ENCODE measurements around the gene KNTC1.
"Not testable (repeated sequence)": the region's sequence is repeated elsewhere in the genome, so short reads cannot be mapped to it uniquely, and the experiment has no call there.

Gene KNTC1

GRCh38 chr12:122569288-122569687 is 42.2 kb downstream of the KNTC1 start:
- DNase-seq (ENCODE audit: low read depth), result no peak
- no peak overlapping the region for H3K4me3 ChIP-seq (ENCODE audit: low read length)
- TF ChIP-seq CTCF (conservative IDR thresholded peaks at IDR 0.05; ENCODE audit: low read length), result no peak

- DNase-seq (ENCODE audit: low read depth), result peak; percentile 3
- H3K4me3 ChIP-seq (ENCODE audit: low read length), result not testable (repeated sequence)
These were observed 43.0 kb downstream of the KNTC1 start for GRCh38 chr12:122570006-122570405.

- TF ChIP-seq CTCF (conservative IDR thresholded peaks at IDR 0.05; ENCODE audit: low read length), result no peak
- no peak overlapping the region for H3K4me3 ChIP-seq (ENCODE audit: low read length)
- DNase-seq (ENCODE audit: low read depth), result no peak
These were observed 44.8 kb downstream of the KNTC1 start for GRCh38 chr12:122571821-122572220.

- H3K4me3 ChIP-seq (ENCODE audit: low read length); DNase-seq (ENCODE audit: low read depth): not testable (repeated sequence)
These were observed 56.2 kb downstream of the KNTC1 start for GRCh38 chr12:122583294-122583693.

- no peak for DNase-seq (ENCODE audit: low read depth)
- H3K4me3 ChIP-seq (ENCODE audit: low read length), result no peak overlapping the region
- TF ChIP-seq CTCF (conservative IDR thresholded peaks at IDR 0.05; ENCODE audit: low read length), result no peak
These were observed 57.3 kb downstream of the KNTC1 start for GRCh38 chr12:122584177-122584863.

GRCh38 chr12:122590990-122591389 is 63.9 kb downstream of the KNTC1 start:
- no peak for TF ChIP-seq CTCF (conservative IDR thresholded peaks at IDR 0.05; ENCODE audit: low read length)
- no peak for DNase-seq (ENCODE audit: low read depth)
- no peak overlapping the region for H3K4me3 ChIP-seq (ENCODE audit: low read length)

GRCh38 chr12:122591966-122592365 is 64.9 kb downstream of the KNTC1 start:
- DNase-seq (ENCODE audit: low read depth); H3K4me3 ChIP-seq (ENCODE audit: low read length): not testable (repeated sequence)

GRCh38 chr12:122592543-122592942 is 65.5 kb downstream of the KNTC1 start:
- not testable (repeated sequence) for DNase-seq (ENCODE audit: low read depth); H3K4me3 ChIP-seq (ENCODE audit: low read length)

GRCh38 chr12:122593910-122594309 is 66.9 kb downstream of the KNTC1 start:
- H3K4me3 ChIP-seq (ENCODE audit: low read length), result no peak overlapping the region
- TF ChIP-seq CTCF (conservative IDR thresholded peaks at IDR 0.05; ENCODE audit: low read length), result no peak
- no peak for DNase-seq (ENCODE audit: low read depth)
